Osteoblast (primary cell): ENCODE measurements around the gene LHPP. TPM values are rescaled to one million over a fixed set of nuclear protein-coding genes. Genes with fewer than 3 reads are reported as not detected.
A peak's percentile ranks its signal among the peaks of the same experiment; 100 is the strongest.

Experiments used
- DNase-seq: peaks from one replicate; pipeline ENCODE4 v3.0.0; 2011; ENCODE audit warnings: low spot score, mixed read lengths; ENCODE audit not compliant: insufficient read length; ENCODE audit errors: missing footprints
- H2AFZ ChIP-seq: 2 replicates; pipeline ENCODE4 v1.6.0; 2011; ENCODE audit warnings: mild to moderate bottlenecking, low read length
- H3K27ac ChIP-seq: 2 replicates; pipeline ENCODE4 v1.5.1; 2011; ENCODE audit warnings: mild to moderate bottlenecking, low read depth, low read length, moderate library complexity
- H3K27me3 ChIP-seq: 2 replicates; pipeline ENCODE4 v1.6.0; 2012; ENCODE audit warnings: mild to moderate bottlenecking, control low read depth, inconsistent platforms, low read length, moderate library complexity; ENCODE audit not compliant: insufficient read depth
- H3K36me3 ChIP-seq: 2 replicates; pipeline ENCODE4 v1.5.1; 2011; ENCODE audit warnings: mild to moderate bottlenecking, low read length, control low read depth, moderate library complexity; ENCODE audit not compliant: insufficient read depth
- H3K4me1 ChIP-seq: 2 replicates; pipeline ENCODE4 v1.5.1; 2011; ENCODE audit warnings: mild to moderate bottlenecking, low read length, control low read depth, moderate library complexity; ENCODE audit not compliant: insufficient read depth
- H3K4me2 ChIP-seq: 2 replicates; pipeline ENCODE4 v1.6.0; 2011; ENCODE audit warnings: mild to moderate bottlenecking, low read length; ENCODE audit not compliant: insufficient read depth
- H3K4me3 ChIP-seq: fragments of 200-600 bp; sonication (generic); 3 replicates; pipeline ENCODE4 v1.5.1; 2012; ENCODE audit warnings: mild to moderate bottlenecking, low read length, inconsistent platforms; ENCODE audit not compliant: insufficient read depth
- H3K79me2 ChIP-seq: 2 replicates; pipeline ENCODE4 v1.6.0; 2012; ENCODE audit warnings: mild to moderate bottlenecking, low read length, control low read depth, inconsistent platforms; ENCODE audit not compliant: insufficient read depth
- H3K9me3 ChIP-seq: 2 replicates; pipeline ENCODE4 v1.5.1; 2011; ENCODE audit warnings: low read depth, low read length, control low read depth
- H4K20me1 ChIP-seq: 2 replicates; pipeline ENCODE4 v1.6.0; 2012; ENCODE audit warnings: mild to moderate bottlenecking, low read length, control low read depth; ENCODE audit not compliant: insufficient read depth
- total RNA-seq: library from RNA; depleted of rRNA; stranded (reverse); fragments of >200 nt; gene quantifications from 2 replicates; pipeline ENCODE4 v1.2.3, GENCODE V29; 2012
- TF ChIP-seq, protein P1 (sequence below): IDR thresholded peaks from 2 replicates; pipeline ENCODE4 v1.5.1; 2011; ENCODE audit warnings: mild to moderate bottlenecking, low read depth, low read length, moderate library complexity; ENCODE audit errors: extremely low read depth

The LHPP gene
- total RNA-seq, 1 donor = 17.7 TPM

- Histone ChIP-seq H2AFZ (no peak overlapping the region), H3K4me3 (no peak overlapping the region), H3K27me3 (no peaks in the 10 kb centered on the region), H3K79me2 (no peaks in the 10 kb centered on the region), H4K20me1 (no peaks in the 10 kb centered on the region), H3K9me3 (no peaks in the 10 kb centered on the region), H3K36me3 (peaks cover 6% of the 10 kb centered on the region), H3K27ac (no peak overlapping the region), H3K4me2 (no peak overlapping the region), H3K4me1 (no peaks in the 10 kb centered on the region)
- TF ChIP-seq, protein P1, sequence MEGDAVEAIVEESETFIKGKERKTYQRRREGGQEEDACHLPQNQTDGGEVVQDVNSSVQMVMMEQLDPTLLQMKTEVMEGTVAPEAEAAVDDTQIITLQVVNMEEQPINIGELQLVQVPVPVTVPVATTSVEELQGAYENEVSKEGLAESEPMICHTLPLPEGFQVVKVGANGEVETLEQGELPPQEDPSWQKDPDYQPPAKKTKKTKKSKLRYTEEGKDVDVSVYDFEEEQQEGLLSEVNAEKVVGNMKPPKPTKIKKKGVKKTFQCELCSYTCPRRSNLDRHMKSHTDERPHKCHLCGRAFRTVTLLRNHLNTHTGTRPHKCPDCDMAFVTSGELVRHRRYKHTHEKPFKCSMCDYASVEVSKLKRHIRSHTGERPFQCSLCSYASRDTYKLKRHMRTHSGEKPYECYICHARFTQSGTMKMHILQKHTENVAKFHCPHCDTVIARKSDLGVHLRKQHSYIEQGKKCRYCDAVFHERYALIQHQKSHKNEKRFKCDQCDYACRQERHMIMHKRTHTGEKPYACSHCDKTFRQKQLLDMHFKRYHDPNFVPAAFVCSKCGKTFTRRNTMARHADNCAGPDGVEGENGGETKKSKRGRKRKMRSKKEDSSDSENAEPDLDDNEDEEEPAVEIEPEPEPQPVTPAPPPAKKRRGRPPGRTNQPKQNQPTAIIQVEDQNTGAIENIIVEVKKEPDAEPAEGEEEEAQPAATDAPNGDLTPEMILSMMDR = no peak
- DNase-seq = no peak
These were observed 43.1 kb downstream of the LHPP start for GRCh38 chr10:124504711-124505110.

- Histone ChIP-seq H3K79me2 (no peaks in the 10 kb centered on the region), H3K27me3 (no peaks in the 10 kb centered on the region), H3K4me1 (no peaks in the 10 kb centered on the region), H3K36me3 (peaks cover 6% of the 10 kb centered on the region), H3K27ac (no peak overlapping the region), H2AFZ (no peak overlapping the region), H4K20me1 (no peaks in the 10 kb centered on the region), H3K4me3 (no peak overlapping the region), H3K4me2 (no peak overlapping the region), H3K9me3 (no peaks in the 10 kb centered on the region)
- peak; percentile 23 for DNase-seq
- TF ChIP-seq, protein P1 = no peak
These were observed 43.7 kb downstream of the LHPP start for GRCh38 chr10:124505279-124505678.

- no peaks in the 10 kb centered on the region for H3K9me3 ChIP-seq
- no peak overlapping the region for H2AFZ ChIP-seq
- TF ChIP-seq, protein P1 = no peak
- H3K4me2 ChIP-seq = no peak overlapping the region
- no peaks in the 10 kb centered on the region for H3K36me3 ChIP-seq
- no peaks in the 10 kb centered on the region for H3K79me2 ChIP-seq
- DNase-seq = peak; percentile 75
- no peak overlapping the region for H3K27ac ChIP-seq
- H3K27me3 ChIP-seq = no peaks in the 10 kb centered on the region
- H4K20me1 ChIP-seq = no peaks in the 10 kb centered on the region
- H3K4me1 ChIP-seq = no peaks in the 10 kb centered on the region
- no peak overlapping the region for H3K4me3 ChIP-seq
These were observed 46.5 kb downstream of the LHPP start for GRCh38 chr10:124508070-124508667.

DNA sequence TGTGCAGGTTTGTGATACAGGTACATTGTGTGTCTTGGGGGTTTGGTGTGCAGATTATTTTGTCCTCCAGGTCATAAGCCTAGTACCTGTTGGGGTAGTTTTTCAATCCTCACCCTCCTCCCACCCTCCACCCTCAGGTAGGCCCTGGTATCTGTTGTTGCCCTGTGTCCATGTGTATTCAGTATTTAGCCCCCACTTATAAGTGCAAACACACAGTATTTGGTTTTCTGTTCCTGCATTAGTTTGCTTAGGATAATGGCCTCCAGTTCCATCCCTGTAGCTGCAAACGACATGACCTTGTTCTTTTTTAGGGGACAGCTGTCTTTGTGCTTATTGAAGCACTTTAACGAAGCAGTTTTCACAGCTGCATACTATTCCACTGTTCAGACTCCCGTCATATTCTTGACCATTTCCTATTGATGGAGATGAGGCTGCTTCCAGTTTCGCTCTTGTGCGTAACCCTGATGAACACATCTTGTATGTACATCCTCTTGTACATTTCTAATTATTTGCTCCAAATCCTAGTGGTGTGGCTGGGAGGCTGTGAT is 47.4 kb downstream of the LHPP start:
- Histone ChIP-seq H3K27me3 (no peaks in the 10 kb centered on the region), H3K9me3 (no peaks in the 10 kb centered on the region), H3K4me3 (no peak overlapping the region), H3K4me2 (no peak overlapping the region), H3K27ac (no peak overlapping the region), H3K4me1 (no peaks in the 10 kb centered on the region), H4K20me1 (no peaks in the 10 kb centered on the region), H3K79me2 (no peaks in the 10 kb centered on the region), H2AFZ (no peak overlapping the region), H3K36me3 (no peaks in the 10 kb centered on the region)
- TF ChIP-seq, protein P1 = no peak
- DNase-seq = no peak
